ENCODE data around the gene SLC50A1.
A peak's percentile ranks its signal among the peaks of the same experiment; 100 is the strongest.
"Not testable (repeated sequence)": the region's sequence is repeated elsewhere in the genome, so short reads cannot be mapped to it uniquely, and the experiment has no call there.

SLC50A1 gene

DNA sequence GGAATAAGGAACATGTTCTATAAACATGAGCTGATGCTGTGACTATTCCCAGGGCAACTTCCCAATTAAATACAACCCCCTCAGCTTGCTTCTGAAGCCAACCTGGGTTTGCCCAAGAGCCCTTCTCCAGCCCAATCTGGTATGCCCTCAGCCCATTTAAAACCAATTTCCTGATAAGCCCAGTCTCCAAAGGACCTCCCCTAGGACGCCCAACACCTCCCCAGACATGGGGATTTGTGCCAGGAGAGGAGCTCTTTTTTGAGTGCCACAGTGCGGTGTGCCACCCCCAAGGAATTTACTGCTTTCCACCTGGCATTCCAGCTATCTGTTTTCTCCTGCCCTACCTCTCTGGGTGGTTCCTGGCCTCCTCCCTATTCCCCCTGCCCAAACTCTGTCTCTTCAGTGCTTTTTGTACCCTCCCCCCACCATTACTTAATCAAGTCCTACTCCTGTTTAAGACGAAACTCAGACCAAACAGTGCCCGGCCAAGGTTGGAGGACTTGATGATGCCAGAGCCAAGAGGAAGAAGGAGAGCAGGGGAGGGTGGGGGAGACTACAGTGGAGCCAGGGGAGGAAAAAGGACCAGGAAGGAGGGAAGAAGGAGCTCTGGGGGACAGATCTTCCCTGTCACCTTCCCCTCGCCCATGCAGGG, 19.4 kb upstream of the SLC50A1 start:
- DNase-seq (ENCODE audit: low spot score), result no peak

DNA sequence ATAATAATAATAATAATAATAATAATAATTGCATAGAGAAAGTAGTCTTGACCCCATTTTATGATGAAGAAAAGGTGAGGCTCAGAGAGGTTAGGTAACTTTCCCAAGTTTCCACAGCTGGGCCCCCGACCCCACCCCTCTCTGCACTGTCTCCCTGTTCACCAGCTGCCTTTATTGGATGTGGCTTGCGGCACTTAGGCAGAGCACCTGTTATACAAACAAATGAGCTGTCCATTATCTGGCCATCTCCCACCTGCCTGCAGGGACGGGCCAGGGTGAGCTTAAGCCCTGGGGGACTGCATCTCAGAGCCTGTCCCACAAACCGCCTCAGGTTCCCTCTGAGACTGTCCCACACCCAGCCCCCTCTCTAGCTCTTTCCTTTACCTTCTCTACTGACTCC, 18.0 kb upstream of the SLC50A1 start:
- no peak for DNase-seq (ENCODE audit: low spot score)

DNA sequence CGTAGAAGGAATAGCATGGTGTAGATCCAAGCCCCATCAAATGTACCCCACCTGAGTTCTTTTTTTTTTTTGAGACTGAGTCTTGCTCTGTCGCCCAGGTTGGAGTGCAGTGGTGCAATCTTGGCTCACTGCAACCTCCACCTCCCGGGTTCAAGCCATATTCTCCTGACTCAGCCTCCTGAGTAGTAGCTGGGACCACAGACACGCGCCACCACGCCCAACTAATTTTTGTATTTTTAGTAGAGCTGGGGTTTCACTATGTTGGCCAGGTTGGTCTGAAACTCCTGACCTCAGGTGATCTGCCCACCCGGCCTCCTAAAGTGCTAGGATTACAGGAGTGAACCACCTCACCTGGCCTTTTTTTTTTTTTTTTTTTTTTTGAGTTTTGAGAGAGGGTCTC, 17.6 kb upstream of the SLC50A1 start:
- DNase-seq (ENCODE audit: low spot score), result not testable (repeated sequence)

DNA sequence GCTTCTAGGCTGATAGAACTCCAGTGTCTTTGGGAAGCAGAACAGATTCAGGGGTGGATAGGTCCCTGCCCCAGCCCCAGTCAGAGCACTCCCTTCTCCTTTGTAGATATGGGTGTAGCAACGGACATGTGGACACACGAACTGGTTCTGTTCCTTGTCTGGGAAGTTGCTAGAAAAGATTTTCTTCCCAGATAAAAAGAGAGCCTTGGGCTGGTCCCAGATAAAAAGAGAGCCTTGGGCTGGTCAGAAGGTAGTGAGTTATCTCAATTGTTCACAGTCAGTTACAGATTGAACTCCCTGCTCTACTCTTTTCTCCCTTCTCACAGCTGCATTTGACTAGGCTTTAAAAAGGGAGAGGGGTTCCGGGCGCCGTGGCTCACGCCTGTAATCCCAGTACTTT, 15.4 kb upstream of the SLC50A1 start:
- DNase-seq (ENCODE audit: low spot score), result no peak

DNA sequence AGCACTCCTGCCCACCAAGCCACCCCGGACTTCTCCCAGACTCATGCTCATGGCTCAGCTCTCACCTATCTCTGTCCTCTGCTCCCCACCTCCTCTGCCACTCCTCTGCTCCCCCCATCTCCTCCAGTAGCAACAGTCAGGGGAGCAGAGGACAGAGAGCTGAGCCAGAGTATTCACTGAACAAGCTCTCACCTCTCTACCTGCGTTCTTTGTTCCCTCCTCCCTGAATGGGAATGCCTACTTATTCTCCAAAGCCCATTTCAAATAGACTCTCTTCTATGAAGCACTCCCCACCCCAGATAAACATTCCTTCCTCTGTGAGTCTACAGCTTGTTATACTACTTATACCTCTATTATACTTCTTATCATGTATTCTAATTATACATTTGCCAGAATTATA, 14.4 kb upstream of the SLC50A1 start:
- DNase-seq (ENCODE audit: low spot score), result no peak

DNA sequence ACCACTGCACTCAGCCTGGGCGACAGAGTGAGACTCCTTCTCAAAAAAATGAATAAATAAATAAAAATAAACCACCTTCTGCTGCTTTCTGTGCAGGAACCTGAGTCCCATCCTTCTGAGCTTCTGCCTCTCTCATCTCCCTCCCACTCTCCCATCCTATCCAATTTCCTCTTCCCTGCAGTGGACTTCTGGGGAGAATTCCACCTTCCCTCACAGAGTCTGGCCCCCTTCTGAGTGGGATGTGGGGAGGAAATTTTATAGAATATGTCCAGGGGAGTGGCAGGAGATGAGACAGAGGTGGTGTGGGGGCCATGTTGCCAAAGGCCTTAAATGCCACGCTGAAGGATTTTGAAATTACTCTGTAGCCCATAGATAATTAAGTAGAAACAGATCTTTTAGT, 13.3 kb upstream of the SLC50A1 start:
- no peak for DNase-seq (ENCODE audit: low spot score)

DNA sequence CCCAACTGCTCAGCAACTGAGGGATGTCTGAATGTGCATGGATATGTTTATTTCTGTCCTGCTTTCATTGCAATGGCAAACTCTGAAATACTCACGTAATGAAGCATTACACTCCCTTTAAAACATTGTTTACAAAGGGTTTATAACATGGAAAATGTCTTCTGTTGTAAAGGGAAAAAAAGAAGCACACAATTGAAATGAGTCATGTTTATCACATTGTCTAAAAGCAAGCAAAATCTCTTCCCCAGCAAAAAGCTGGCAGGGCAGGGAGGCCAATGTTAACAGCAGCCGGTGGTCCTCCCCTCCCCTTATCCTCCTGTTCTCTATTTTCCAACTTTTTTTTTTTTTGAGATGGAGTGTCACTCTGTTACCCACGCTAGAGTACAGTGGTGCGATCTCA, 11.9 kb upstream of the SLC50A1 start:
- DNase-seq (ENCODE audit: low spot score), result no peak

DNA sequence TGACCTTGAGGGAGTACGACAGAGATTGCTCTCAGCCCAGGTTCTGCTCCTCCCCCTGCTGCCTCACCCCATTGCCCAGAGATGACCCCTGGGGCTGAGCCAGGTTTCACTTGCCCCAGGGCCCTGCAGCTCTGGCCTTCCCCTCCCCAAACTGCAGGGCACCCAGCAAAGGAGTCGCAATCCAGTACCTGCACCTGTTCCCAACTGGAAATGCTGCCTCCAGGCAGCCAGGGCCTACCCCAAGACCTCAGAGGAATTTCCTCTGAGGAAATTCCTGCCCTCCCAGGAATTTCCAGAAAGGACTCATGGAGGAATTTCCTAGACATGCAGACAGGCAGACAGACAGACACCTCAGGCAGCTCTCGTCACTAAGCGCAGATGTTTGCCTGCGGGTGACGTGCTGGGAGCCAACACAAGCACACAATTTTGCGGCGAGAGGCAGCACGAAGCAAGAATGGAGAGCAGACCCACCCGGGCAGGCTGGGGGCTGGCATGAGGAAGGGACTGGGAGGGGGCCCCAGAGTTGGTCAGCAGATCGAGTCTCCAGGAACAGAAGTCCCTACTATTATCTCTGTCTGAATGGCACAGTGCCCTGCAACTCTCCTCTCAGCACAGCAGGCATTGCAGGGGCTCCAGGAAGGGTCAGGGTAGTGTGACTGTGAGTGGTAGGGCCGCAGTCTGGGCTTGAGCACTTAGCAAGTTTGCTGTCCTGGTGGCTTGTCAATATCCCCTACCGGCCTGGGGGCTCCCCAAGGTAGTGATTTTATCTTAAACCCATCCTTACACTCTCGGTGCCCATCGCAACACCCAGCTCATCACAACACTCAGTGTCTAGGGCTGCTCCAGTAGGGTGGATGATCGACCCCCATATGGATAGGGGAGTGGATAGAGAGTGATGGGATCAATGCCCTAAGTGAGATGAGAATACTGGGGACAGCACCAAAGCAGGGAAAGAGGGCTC, 10.9 kb upstream of the SLC50A1 start:
- DNase-seq (ENCODE audit: low spot score), result no peak

DNA sequence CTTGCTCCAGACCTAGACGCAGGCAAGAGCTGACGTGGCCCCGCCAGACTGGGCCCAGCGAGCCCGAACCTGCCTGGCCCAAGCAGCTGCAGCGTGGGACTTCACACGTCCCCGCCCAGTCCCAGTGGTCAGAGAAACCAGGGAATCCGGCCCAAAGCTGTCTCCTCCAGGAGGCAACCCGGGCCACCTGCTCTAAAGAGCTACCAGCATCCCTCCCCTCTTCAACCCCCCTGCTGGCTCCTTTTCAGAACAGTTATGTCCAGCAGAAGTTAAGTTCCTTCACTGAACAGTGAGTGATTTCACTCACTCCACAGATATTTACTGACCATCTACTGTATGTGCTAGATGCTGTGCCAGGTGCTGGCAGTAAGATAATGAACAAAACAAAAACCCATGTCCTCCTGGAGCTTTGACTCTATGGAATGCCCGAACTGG, 10.1 kb upstream of the SLC50A1 start:
- no peak for DNase-seq (ENCODE audit: low spot score)

DNA sequence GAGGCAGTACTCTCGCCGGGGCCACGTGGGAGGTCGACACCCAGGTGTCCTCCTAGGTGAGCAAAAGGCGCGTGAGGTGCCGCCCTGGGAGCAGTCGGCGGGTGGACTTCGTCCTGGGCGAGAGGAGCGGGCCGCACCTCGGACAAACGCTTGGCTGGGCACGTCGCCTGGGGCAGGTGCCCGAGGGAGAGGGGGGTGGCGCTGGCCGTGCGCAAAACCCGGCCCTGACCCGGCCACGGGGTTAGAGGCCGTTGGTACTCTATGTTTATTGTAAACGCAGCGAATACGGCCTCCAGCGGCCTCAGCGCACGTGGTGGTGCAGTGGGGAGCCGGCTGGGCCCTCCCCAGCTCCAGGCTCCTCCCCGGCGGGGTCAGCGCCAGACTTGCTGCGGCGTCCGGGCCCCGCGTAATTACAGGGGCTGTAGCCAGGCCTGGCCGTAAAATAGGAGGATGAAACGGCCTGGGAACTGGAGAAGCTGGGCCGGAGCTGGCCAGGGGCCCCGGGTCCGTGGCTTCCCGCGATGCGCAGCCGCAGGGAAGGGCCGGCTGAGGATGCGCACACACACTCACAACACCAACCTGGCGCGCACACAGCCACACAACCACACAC, 9.6 kb upstream of the SLC50A1 start:
- peak; percentile 79 for DNase-seq (ENCODE audit: low spot score)

DNA sequence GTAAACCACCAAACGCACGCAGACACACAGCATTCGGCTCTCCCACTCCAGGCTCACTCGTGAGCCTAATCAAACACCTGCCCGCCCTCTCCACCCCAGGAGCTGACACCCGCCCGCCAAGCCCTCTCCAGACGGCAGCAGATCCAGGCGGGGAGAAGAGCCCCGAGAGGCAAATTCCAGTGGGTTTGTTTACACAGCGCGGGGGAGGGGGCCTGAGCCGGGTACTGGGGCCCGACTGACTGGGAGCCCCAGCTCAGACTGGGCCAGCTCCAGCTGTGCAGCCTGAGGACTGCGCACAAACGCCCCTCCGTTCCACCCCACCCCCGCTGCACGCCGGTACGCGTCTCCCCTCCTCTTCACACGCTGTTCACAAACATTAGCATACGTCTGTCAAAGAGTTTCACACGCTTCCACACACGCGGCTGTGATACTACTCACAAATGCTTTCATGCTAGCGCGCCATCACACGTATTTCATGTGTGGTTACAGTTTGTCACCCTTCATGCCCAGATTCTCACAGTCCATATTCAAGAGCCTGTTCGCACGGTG, 9.0 kb upstream of the SLC50A1 start:
- DNase-seq (ENCODE audit: low spot score), result no peak

DNA sequence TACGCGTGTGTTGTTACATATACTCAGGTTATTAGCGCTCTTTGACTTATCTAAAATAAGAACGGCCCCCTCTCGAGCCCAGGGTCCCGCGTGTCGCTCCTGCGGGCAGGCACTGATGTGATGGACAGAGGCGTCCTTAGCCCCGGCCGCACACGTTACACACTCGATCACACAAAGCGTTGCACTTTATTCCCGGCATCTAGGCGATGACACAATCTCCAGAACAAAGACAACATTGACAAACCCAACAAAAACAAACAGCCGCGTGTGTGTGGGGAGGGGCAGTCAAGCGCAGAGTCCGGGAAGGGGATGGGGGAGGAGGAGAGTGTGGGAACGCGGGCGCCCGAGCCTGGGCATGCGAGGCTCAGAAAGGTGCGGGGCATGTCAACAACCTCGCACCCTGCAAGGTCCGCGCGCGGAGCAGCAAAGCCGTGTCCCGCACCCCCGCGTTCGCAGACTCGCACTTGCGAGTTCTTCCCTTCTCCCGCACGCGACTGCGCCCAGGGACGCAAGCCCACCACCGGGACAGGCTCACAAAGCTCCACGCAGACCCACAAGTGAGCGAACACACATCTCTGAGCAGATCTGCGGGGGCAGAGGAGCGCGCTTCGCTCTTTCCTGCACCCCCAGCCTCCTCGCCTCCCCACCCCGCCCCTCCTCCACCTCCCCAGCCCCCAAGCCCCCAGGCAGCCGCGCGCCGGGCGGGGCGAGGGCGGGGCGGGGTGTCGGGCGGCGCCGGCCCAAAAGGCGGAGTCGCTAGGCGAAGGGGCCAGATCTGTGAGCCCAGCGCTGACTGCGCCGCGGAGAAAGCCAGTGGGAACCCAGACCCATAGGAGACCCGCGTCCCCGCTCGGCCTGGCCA, 8.3 kb upstream of the SLC50A1 start, which contains the start of gene EFNA1:
EFNA1 (plus strand) TSS at position 772 of the 862 bp plus-strand sequence. CDS start 102 bp downstream, outside the sequence.
- DNase-seq (ENCODE audit: low spot score), result no peak

DNA sequence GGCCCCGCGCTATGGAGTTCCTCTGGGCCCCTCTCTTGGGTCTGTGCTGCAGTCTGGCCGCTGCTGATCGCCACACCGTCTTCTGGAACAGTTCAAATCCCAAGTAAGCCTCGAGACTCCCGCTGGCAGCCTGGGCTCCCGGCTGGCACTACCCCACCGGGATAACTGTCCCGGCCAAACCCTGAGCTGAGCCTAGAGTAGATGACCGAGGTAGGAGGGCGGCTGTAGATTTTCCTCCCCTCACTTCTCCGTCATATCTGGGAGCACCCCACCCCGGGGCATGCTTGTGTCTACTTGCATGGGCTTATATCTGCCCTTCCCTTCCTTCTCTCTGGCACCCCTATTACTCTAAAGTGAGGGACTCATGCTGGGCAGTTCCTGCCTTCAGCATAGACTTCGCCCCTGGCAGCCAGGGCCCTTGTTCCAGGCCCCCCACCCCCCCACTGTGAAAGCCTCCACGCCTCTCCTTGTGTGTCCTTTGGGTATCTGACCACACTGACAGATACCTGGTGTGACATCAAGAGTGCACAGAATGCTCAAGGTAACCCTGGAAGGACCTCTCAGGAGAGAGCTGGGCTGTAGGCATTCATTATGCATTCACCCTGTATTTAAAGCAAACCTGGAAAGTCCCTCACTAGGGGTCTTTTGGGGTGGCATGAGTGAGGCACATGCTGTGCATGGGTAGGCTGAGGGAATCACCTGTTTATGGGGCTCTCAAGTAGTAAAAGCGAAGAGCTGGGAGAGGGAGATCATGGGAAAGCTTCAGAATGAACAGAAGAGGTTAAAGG, 7.5 kb upstream of the SLC50A1 start:
- no peak for DNase-seq (ENCODE audit: low spot score)

DNA sequence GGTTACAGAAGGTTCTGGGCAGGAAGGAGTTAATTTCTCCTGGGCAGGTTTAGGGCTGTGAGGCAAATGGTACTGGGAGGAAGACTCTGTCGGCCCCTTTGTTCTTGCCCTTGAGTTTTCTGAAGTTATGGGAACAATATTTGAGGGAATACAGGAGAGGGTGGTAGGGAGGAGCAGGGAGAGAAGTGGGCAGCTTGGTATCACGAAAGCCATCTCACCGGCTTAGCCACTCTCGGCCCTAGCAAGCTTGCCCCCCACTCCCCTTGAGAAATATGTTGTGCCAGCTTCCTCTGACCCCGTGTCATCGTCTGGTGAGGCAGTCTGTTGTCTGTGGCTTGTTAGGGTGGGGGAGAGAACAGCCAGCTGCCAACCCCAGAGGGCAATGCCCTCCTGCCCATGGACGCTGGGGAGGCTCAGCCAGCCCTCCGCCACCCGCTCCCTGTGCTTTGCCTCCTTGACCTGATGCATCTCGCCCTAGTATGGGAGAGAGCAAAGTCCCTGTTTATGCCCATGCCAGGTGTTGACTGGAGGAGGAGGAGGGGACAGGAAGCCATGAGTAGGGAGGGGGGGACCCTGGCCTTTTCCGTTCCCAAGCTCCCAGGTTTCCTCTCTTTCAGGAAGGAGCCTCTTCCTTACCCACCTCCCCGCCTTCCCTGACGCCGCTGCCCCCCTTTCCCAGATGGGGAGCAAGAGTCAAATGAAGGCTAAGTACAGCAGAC, 6.7 kb upstream of the SLC50A1 start:
- no peak for DNase-seq (ENCODE audit: low spot score)

DNA sequence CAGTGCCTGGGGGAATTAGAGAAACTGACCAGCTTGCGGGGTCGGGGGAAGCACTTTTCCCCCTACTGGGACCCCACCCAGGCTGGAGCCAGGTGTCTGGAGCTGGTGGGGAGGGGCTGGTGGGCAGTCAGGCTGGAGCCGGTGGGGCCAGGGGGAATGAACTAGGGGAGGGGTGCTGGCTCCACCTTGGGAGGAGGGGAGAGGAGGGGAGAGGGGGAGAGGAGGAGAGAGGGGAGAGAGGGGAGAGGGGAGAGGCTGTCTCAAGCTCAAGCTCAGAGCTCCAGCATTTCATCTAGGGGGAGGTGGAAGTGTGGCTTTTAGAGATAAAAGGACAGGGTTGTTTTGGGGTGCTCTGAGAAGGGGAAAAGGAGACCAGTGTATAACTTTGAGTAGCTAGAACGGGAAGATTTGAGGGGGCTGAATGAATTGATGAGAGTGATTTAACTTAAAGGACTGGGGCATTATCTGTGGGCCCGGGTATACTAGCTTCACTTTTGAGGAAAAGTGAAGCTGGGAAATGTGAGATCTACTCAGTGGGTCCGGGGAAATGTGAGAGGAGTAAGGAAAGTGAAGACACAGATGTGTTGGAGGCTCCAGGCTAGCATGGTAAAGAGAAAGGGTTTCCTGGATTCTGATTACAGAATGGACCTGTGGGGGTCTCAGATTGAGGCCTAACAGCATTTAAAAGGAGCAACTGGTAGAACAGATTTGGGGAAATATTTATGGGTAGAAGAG, 5.2 kb upstream of the SLC50A1 start:
- no peak for DNase-seq (ENCODE audit: low spot score)

DNA sequence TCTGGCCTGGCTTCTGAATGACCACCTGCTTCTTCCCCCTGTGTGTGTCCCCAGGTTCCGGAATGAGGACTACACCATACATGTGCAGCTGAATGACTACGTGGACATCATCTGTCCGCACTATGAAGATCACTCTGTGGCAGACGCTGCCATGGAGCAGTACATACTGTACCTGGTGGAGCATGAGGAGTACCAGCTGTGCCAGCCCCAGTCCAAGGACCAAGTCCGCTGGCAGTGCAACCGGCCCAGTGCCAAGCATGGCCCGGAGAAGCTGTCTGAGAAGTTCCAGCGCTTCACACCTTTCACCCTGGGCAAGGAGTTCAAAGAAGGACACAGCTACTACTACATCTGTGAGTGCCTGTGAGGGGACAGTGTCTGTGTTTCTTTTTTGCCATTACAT, 4.4 kb upstream of the SLC50A1 start:
- DNase-seq (ENCODE audit: low spot score), result no peak

DNA sequence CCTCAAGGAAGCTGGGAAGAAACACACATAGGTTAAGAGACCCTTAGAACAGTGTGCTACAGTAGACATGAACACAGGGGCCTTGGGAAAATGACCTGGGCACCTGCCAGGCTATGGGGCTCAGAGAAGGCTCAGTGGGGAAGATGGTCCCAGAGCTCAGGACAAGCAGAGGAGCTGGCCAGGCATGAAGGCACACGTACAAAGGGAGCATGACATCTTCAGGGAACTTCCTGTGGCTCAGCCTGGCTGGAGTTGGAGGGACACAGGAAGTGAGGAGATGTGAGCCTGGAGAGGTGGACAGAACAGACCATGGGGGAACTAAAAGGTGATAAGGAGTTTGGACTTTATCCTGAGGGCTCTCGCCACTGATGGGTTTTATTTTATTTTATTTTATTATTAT, 3.8 kb upstream of the SLC50A1 start:
- no peak for DNase-seq (ENCODE audit: low spot score)

DNA sequence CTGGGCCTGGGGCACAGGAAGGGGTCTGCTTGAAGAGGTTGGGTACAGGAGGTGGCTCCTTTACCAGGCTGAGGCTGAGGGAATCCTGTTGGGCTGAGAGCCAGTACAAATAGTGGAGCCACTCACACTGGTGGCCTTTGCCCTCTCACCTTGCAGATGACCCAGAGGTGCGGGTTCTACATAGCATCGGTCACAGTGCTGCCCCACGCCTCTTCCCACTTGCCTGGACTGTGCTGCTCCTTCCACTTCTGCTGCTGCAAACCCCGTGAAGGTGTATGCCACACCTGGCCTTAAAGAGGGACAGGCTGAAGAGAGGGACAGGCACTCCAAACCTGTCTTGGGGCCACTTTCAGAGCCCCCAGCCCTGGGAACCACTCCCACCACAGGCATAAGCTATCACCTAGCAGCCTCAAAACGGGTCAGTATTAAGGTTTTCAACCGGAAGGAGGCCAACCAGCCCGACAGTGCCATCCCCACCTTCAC, 1.8 kb upstream of the SLC50A1 start:
- DNase-seq (ENCODE audit: low spot score), result no peak

DNA sequence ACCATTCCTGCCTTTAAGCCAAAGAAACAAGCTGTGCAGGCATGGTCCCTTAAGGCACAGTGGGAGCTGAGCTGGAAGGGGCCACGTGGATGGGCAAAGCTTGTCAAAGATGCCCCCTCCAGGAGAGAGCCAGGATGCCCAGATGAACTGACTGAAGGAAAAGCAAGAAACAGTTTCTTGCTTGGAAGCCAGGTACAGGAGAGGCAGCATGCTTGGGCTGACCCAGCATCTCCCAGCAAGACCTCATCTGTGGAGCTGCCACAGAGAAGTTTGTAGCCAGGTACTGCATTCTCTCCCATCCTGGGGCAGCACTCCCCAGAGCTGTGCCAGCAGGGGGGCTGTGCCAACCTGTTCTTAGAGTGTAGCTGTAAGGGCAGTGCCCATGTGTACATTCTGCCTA, 1.3 kb upstream of the SLC50A1 start:
- DNase-seq (ENCODE audit: low spot score), result no peak

All from left forelimb (tissue), 1 donor.